Smooth muscle cell of the brain vasculature (primary cell): ENCODE measurements around the gene SARS1.

Source experiments
- DNase-seq: peaks from one replicate; pipeline ENCODE4 v3.0.0-alpha.2; 2012; ENCODE audit warnings: low read depth, low spot score

SARS1 gene

DNA sequence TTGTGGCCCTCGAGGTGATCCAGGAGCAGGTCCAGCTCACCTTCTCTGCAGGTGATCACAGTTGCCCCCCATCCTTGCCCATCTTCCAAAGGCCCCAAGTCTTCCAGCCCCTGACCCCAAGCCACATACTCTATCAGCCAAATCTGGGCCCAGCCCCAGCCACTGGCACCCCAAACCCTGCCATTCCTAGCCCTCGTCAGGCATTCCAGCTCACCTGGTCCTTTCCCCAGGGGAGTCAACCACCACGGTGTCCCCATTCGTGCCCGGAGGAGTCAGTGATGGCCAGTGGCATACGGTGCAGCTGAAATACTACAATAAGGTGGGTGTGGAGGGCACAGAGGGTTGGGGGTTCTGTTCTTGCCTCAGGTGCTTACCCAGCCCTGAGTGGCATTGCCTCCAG lies 47.9 kb downstream of the SARS1 start:
- DNase-seq = no peak

DNA sequence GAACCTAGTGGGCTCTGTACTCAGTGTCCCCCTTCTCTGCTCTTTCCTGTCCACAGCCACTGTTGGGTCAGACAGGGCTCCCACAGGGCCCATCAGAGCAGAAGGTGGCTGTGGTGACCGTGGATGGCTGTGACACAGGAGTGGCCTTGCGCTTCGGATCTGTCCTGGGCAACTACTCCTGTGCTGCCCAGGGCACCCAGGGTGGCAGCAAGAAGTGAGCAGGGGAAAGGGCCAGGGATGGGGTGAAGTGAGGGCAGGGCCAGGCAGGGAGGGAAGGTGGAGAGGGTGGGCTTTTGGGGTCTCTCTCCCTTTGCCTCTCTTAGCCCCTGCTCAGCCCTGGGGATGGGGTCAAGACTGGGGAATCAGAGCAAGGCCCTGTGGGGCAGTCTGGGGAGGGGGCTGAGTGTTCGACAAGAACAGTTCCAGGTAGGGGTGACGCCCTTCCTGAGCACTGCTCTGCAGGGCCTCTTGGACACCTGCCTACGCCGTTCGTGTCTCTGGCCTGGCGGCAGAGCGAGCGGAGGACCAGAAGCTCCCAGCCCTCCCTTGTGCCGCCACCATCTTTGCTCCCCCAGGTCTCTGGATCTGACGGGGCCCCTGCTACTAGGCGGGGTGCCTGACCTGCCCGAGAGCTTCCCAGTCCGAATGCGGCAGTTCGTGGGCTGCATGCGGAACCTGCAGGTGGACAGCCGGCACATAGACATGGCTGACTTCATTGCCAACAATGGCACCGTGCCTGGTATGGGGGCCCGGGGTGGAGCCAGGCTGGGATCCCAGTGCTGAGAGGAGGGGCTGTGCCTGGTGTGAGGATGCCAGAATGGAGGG lies 48.7 kb downstream of the SARS1 start:
- DNase-seq = no peak

DNA sequence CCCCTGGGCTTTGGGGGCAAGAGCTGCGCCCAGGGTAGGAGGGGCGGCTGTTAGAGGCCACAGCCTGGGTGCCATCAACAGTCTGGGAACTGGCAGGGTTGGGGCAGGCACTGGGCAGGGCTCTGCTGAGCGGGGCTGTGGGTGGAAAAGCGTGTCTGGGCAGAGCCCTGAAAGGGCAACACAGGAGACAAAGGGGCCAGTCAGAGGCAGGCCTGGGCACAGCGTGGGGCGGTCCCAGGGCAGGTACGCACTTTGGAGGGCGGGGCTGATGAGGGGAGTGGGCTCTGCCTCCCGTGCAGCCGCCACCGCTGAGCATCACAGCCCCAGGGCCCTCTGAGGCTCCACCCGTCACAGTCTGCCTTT lies 49.5 kb downstream of the SARS1 start:
- DNase-seq = no peak

DNA sequence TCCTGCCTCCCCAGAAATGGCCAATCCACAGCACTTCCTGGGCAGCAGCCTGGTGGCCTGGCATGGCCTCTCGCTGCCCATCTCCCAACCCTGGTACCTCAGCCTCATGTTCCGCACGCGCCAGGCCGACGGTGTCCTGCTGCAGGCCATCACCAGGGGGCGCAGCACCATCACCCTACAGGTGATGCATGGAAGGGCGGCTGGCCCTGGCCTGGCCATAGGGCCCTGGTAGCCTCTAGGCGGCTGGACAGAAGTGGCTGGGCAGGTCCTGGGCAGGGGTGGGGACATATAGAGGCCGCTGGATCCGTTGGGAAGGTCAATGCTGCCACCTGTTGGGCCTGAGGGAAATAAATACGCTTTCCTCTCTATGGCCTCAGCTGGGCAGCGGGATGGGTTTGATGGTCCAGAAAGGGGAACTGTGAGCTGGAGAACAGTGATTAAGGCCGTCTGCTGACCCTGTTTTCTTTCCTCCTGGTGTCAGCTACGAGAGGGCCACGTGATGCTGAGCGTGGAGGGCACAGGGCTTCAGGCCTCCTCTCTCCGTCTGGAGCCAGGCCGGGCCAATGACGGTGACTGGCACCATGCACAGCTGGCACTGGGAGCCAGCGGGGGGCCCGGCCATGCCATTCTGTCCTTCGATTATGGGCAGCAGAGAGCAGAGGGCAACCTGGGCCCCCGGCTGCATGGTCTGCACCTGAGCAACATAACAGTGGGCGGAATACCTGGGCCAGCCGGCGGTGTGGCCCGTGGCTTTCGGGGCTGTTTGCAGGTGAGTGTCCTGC lies 50.1 kb downstream of the SARS1 start:
- no peak for DNase-seq

DNA sequence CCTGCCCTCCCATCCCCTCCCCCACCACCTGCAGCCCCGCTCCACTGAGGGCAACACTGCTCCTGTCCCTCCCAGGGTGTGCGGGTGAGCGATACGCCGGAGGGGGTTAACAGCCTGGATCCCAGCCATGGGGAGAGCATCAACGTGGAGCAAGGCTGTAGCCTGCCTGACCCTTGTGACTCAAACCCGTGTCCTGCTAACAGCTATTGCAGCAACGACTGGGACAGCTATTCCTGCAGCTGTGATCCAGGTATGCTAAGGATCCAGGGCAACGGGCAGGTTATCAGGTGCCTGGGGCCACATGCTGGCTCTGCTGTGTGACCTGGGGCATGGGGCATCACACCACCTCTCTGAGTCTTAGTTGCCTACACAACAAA lies 50.6 kb downstream of the SARS1 start:
- no peak for DNase-seq

DNA sequence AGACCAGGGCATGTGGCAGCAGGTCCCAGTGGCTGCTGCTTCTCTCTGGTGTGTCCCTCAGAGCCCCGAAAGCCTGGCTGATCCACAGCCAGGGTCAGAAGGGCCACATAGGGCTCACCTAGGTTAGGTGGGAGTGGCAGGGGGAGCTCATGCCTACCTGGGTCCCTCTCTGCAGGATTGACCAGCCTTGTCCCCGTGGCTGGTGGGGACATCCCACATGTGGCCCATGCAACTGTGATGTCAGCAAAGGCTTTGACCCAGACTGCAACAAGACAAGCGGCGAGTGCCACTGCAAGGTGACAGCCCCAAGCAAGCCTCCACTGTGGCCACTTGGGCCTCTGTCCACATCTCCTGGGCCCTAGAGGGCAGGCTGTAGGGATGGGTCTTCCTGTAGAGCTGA lies 51.3 kb downstream of the SARS1 start:
- no peak for DNase-seq

DNA sequence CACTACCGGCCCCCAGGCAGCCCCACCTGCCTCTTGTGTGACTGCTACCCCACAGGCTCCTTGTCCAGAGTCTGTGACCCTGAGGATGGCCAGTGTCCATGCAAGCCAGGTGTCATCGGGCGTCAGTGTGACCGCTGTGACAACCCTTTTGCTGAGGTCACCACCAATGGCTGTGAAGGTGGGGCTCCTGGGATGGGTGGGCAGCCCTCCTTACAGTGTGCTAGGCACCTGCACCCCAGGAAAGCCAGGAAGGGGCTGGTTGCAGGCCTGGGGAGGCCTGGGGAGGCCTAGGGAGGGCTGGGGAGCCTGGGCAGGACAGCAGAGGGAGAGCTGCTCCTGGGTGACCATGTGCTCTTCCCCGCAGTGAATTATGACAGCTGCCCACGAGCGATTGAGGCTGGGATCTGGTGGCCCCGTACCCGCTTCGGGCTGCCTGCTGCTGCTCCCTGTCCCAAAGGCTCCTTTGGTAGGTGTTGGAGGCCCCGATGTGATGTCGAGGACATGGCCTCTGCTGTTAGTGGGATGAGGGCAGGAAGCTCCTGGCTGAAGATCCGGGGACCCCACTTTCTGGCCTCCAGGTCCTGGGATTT lies 52.1 kb downstream of the SARS1 start:
- no peak for DNase-seq

DNA sequence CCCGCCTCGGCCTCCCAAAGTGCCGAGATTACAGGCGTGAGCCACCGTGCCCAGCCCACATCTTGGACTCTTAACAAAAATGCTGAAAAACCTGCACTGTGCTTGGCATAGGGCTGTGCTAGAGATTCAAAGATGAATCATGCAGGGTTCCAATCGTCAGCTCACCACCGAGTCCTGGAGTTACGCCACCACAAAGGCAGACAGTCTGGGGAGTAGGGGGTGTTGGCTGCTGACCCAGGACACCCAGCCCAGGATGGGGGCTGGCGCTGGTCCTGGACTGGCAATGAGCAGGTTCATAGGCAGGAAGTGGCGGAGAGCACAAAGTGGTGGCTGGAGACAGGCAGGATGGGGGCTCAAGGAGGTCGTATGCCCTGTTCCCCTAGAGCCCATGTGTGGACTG lies 53.2 kb downstream of the SARS1 start:
- no peak for DNase-seq

DNA sequence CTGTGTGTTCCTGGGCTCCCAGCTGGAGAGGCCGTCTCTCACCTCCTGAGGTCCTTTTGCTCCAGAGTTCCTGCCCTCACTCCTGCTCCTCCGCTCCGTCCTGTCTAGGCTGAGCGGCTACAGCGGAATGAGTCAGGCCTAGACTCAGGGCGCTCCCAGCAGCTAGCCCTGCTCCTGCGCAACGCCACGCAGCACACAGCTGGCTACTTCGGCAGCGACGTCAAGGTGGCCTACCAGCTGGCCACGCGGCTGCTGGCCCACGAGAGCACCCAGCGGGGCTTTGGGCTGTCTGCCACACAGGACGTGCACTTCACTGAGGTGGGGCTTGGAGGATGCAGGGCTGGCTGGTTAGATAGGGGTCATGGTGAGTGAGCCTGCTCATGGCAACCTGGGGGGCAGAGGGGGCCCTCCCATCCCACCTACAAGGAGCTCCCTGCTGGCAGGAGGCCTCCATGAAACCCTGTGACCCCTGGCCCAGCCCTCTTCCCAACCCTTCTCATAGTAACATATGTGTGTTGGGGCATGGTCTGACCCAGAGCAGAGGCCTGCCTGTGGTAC lies 54.1 kb downstream of the SARS1 start:
- DNase-seq = no peak

DNA sequence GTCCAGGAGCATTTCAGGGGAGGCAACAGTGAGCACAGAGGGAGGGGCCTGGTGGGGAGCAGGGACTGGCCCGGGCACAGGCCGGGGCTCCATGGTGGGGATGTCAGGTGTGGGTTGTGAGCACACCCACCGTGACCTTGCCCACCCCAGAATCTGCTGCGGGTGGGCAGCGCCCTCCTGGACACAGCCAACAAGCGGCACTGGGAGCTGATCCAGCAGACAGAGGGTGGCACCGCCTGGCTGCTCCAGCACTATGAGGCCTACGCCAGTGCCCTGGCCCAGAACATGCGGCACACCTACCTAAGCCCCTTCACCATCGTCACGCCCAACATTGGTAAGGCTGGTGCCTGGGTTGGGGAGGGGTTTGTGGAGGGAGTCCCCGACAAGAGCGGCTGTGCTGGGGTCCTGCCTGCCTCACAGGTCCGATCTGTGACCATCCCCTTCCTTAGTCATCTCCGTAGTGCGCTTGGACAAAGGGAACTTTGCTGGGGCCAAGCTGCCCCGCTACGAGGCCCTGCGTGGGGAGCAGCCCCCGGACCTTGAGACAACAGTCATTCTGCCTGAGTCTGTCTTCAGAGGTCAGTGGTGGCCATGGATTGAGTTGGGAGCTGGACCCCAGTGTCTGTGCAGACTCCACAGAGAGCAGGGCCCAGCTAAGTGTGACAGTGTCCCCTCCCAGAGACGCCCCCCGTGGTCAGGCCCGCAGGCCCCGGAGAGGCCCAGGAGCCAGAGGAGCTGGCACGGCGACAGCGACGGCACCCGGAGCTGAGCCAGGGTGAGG lies 54.9 kb downstream of the SARS1 start:
- DNase-seq = no peak

DNA sequence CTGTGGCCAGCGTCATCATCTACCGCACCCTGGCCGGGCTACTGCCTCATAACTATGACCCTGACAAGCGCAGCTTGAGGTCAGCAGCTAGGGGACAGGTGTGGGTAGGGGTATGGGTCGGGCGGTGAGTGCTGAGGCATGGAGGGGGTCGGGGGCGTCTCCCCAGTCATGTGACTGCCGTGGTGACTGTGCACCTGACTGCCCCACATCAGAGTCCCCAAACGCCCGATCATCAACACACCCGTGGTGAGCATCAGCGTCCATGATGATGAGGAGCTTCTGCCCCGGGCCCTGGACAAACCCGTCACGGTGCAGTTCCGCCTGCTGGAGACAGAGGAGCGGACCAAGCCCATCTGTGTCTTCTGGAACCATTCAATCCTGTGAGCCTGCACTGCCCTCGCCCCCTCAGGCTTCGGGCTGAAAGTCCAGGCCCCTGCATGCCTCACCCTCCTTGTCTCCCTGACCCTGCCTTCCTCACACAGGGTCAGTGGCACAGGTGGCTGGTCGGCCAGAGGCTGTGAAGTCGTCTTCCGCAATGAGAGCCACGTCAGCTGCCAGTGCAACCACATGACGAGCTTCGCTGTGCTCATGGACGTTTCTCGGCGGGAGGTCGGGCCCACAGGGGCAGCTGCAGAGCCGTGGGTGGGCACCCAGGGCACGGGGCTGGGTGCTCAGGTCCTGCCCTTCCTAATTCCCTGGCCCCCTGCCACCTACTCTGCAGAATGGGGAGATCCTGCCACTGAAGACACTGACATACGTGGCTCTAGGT lies 55.7 kb downstream of the SARS1 start:
- DNase-seq = no peak

DNA sequence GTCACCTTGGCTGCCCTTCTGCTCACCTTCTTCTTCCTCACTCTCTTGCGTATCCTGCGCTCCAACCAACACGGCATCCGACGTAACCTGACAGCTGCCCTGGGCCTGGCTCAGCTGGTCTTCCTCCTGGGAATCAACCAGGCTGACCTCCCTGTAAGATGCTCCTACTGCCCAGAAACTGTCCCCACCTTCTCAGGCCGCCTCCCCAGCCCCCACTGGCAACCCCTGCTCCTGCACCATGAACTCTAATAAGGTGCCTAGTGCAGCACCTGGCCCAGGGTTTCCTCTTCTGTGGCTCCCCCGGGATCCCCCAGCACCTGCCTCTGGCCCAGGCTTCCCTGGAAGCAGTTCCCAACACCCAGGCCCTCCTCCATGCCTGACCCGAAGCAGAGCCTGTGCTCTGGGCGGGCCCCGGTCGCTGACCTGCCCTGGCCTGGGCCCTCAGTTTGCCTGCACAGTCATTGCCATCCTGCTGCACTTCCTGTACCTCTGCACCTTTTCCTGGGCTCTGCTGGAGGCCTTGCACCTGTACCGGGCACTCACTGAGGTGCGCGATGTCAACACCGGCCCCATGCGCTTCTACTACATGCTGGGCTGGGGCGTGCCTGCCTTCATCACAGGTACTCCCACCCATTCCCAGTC lies 56.4 kb downstream of the SARS1 start:
- no peak for DNase-seq

DNA sequence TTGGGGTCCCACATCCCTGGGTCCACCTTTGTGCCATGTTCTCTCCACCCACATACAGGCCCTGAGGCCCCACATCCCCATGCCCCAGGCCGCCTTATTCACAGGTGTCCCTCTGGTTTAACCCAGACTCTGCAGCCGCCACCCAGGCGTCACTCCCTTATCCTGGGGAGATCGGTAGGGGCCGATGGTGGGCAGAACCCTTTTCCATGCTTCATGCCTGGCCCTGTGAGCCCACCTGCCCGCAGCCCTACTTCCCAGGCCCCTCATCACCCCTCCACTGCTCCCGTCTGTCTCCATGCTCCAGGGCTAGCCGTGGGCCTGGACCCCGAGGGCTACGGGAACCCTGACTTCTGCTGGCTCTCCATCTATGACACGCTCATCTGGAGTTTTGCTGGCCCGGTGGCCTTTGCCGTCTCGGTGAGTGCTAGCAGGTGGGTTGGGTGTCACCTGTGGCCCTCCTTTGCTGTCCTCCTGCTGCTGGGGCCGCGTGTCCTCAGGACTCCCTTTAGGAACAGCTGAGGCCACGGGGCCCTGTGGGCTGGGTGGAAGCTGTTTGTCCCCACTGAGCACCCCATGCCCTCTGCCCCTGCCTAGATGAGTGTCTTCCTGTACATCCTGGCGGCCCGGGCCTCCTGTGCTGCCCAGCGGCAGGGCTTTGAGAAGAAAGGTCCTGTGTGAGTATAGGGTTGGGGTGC lies 57.1 kb downstream of the SARS1 start:
- no peak for DNase-seq

DNA sequence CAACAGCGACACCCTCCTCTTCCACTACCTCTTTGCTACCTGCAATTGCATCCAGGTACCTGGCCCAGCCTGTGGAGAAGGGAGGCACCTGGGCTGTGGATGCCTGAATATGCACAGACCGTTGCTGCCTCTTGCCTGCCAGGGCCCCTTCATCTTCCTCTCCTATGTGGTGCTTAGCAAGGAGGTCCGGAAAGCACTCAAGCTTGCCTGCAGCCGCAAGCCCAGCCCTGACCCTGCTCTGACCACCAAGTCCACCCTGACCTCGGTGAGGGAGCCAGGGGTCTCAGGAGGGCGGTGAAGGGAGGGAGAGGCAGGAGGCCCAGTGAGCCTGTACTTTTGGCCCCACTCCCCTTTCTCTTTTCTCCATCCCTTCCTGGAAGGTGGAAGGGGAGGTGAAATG lies 57.7 kb downstream of the SARS1 start:
- no peak for DNase-seq

DNA sequence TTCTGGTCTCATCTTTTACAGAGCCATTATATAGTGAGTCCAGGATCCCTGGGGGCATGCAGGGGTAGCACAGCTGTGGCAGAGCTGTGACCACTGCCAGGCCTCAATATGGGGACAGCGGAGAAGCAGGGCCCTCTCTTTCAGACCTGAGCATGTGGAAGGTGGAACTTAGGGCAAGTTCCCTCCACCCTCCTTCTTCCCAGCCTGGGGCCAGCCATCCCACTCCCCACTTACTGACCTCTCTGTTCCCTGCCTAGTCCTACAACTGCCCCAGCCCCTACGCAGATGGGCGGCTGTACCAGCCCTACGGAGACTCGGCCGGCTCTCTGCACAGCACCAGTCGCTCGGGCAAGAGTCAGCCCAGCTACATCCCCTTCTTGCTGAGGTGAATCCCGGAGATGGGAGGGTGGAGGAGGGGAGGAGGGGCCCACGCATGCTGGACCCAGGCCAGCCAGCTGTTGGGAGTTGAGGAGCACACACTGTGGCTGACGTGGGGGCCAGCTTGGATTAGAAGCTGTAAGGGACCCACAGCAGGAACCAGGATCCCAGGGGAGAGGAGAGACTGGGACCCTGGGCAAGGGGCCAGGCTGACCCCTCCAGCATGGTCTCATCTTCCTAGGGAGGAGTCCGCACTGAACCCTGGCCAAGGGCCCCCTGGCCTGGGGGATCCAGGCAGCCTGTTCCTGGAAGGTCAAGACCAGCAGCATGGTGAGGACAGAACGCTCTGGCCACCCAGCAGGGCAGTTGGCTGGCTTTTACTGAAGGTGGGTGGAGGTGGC lies 58.5 kb downstream of the SARS1 start:
- DNase-seq = no peak

DNA sequence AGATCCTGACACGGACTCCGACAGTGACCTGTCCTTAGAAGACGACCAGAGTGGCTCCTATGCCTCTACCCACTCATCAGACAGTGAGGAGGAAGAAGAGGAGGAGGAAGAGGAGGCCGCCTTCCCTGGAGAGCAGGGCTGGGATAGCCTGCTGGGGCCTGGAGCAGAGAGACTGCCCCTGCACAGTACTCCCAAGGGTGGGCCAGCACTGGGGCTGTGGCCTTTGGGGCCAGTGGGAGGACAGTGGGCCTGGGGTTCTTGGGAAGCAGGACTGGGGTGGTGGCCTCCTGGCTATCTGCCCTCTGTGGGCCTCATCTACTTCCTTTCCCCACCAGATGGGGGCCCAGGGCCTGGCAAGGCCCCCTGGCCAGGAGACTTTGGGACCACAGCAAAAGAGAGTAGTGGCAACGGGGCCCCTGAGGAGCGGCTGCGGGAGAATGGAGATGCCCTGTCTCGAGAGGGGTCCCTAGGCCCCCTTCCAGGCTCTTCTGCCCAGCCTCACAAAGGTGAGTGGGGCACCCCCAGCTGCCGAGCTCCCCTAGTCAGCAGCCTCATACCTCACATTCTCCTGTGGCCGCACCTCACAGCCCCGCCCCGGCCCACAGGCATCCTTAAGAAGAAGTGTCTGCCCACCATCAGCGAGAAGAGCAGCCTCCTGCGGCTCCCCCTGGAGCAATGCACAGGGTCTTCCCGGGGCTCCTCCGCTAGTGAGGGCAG lies 59.3 kb downstream of the SARS1 start:
- DNase-seq = no peak

DNA sequence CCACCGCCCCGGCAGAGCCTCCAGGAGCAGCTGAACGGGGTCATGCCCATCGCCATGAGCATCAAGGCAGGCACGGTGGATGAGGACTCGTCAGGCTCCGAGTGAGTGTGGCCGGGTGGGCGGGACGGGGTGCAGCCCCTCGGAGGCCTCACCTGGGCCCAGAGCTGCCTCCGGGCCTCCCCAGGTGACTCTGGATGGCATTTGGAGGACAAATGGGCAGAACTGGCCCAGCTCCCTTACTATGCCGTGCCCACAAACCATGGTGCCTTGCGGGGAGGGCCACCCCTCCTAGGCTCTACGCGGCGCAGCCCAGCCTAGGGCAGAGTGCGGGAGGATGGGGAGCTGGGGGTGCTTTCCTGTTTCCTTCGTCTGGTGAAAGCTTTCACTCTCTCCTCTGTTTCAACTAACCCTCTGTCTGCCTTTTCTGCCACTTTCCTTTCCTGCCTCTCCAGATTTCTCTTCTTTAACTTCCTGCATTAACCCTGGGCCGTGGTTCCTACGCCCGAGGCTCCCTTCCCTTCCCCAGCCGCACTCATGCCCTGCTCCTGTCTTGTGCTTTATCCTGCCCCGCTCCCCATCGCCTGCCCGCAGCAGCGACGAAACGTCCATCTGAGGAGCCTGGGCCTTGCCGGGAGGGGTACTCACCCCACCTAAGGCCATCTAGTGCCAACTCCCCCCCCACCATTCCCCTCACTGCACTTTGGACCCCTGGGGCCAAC lies 60.0 kb downstream of the SARS1 start:
- DNase-seq = no peak
